Body of pancreas (tissue), 4 donors: ENCODE results near the gene CARD8.

Experiments
- POLR2A ChIP-seq, 3 donors: fragments of 450-650 bp; IDR thresholded peaks; one replicate each; pipeline ENCODE4 v1.6.1; 2016; ENCODE audit warnings: antibody characterized with exemption in 3 of 3, mild to moderate bottlenecking in 2 of 3
- TF ChIP-seq, protein P1 (sequence below), 7 experiments: fragments of 450-650 bp in 4 of 7; fragments of 200-600 bp in 3 of 7; sonication (generic) in 3 of 7; IDR thresholded peaks; one replicate each; pipeline ENCODE4 v1.5.1; 2016 to 2019; ENCODE audit warnings: antibody characterized with exemption in 7 of 7

DNA sequence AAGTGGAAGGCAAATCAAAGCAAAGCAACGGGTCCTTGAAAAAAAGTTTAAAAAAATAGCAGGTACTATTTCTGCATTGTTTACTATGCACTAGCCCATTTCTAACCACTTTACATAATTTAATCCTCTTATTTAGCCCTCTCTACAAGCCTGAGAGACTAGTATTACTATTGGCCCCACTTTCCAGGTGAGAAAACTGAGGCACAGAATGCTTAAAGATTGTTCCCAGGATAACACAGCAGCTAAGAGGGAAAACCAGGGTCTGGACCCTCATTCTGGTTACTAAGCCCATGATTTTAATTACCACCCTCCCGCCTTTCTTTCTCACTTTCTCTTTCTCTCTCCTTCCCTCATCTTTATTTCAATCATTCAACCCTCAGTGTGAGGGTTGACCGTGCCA lies 79.5 kb downstream of the CARD8 start:
- TF ChIP-seq, protein P1, sequence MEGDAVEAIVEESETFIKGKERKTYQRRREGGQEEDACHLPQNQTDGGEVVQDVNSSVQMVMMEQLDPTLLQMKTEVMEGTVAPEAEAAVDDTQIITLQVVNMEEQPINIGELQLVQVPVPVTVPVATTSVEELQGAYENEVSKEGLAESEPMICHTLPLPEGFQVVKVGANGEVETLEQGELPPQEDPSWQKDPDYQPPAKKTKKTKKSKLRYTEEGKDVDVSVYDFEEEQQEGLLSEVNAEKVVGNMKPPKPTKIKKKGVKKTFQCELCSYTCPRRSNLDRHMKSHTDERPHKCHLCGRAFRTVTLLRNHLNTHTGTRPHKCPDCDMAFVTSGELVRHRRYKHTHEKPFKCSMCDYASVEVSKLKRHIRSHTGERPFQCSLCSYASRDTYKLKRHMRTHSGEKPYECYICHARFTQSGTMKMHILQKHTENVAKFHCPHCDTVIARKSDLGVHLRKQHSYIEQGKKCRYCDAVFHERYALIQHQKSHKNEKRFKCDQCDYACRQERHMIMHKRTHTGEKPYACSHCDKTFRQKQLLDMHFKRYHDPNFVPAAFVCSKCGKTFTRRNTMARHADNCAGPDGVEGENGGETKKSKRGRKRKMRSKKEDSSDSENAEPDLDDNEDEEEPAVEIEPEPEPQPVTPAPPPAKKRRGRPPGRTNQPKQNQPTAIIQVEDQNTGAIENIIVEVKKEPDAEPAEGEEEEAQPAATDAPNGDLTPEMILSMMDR (IDR thresholded peaks at IDR 0.05) = no peak
- no peak for TF ChIP-seq POLR2A (IDR thresholded peaks at IDR 0.05)
